HCT116 (cell line): ENCODE measurements around the gene TUBD1. TPM values are rescaled to one million over a fixed set of nuclear protein-coding genes. Genes with fewer than 3 reads are reported as not detected.

Source experiments
- ATAC-seq: fragments of 200-7000 bp; cut with Tn5 transposase; 2 replicates; pipeline ENCODE4 v1.9.1; 2020; ENCODE audit warnings: mild to moderate bottlenecking, moderate library complexity
- BruUV-seq: library from RNA; stranded (reverse); fragments of 400-500 nt; replicated peaks from 2 replicates; lab custom pipeline; 2021; lab: Mats Ljungman, UMichigan
- CTCF ChIA-PET: fragments of 300-600 bp; sonication (Branson Sonifier 250); formaldehyde crosslinking; loops from one replicate; lab custom pipeline; 2021; ENCODE audit warnings: antibody characterized with exemption; lab: Charles Lee
- POLR2A ChIA-PET: fragments of 300-600, 350-600 bp; sonication (Branson Sonifier 250); formaldehyde crosslinking; loops from one replicate; lab custom pipeline; 2021; ENCODE audit warnings: antibody characterized with exemption; lab: Charles Lee
- RAD21 ChIA-PET, 2 experiments: fragments of 300-600 bp; sonication (Branson Sonifier 250); formaldehyde crosslinking; loops; one replicate each; lab custom pipeline; 2023; ENCODE audit warnings: low total read pairs in 2 of 2; ENCODE audit not compliant: uncharacterized antibody in 2 of 2, unreplicated experiment in 2 of 2, low non-redundant PET in 1 of 2; lab: Charles Lee
- DNase-seq: peaks from one replicate; pipeline ENCODE4 v3.0.0-alpha.2; 2010; ENCODE audit warnings: low read depth, low spot score
- H2AFZ ChIP-seq: fragments of 200-600 bp; shearing (Covaris generic), sonication (generic); 2 replicates; pipeline ENCODE4 v1.6.1; 2017; ENCODE audit warnings: low read depth, mixed run types, mixed read lengths, antibody characterized with exemption, low read length; ENCODE audit not compliant: poor library complexity, severe bottlenecking
- H3K27ac ChIP-seq: 2 replicates; pipeline ENCODE4 v1.5.1; 2012; ENCODE audit warnings: low read depth, low read length
- H3K27me3 ChIP-seq: fragments of 200-600 bp; sonication (generic); 2 replicates; pipeline ENCODE4 v1.6.1; 2016; ENCODE audit warnings: mixed run types, low read length, mixed read lengths; ENCODE audit not compliant: insufficient read depth
- H3K36me3 ChIP-seq, 2 experiments: fragments of 200-500 bp in 1 of 2; fragments of 200-600 bp in 1 of 2; sonication (Bioruptor generic) in 1 of 2; sonication (generic) in 1 of 2; 2 replicates each; pipeline versions ENCODE4 v1.5.1 to v1.6.1; 2014 to 2016; ENCODE audit warnings: low read length in 2 of 2, inconsistent platforms in 1 of 2, mixed read lengths in 1 of 2, mixed run types in 1 of 2; ENCODE audit not compliant: insufficient read depth in 2 of 2, control insufficient read depth in 1 of 2
- H3K4me1 ChIP-seq, 2 experiments: fragments of 200-600 bp in 1 of 2; sonication (generic) in 1 of 2; 2 replicates each; pipeline versions ENCODE4 v1.5.1 to v1.6.1; 2012 to 2017; ENCODE audit warnings: low read length in 2 of 2, inconsistent platforms in 1 of 2, mild to moderate bottlenecking in 1 of 2, mixed read lengths in 1 of 2, mixed run types in 1 of 2, moderate library complexity in 1 of 2; ENCODE audit not compliant: insufficient read depth in 2 of 2, control insufficient read depth in 1 of 2
- H3K4me2 ChIP-seq: fragments of 200-600 bp; sonication (generic); 2 replicates; pipeline ENCODE4 v1.6.1; 2017; ENCODE audit warnings: mixed run types, low read length, mixed read lengths
- H3K4me3 ChIP-seq, 2 experiments: fragments of 200-600 bp in 1 of 2; sonication (generic) in 1 of 2; replicated peaks in 1 of 2; 2 replicates each; pipeline ENCODE4 v1.5.1; 2011 to 2016; ENCODE audit warnings: low read length in 2 of 2, control low read depth in 1 of 2, low read depth in 1 of 2, mild to moderate bottlenecking in 1 of 2, mixed read lengths in 1 of 2, mixed run types in 1 of 2
- H3K79me2 ChIP-seq: fragments of 200-600 bp; sonication (generic); 2 replicates; pipeline ENCODE4 v1.6.1; 2017; ENCODE audit warnings: mild to moderate bottlenecking, mixed run types, low read length, moderate library complexity, mixed read lengths; ENCODE audit not compliant: insufficient read depth
- H3K9ac ChIP-seq: fragments of 200-600 bp; sonication (generic); 2 replicates; pipeline ENCODE4 v1.6.1; 2016; ENCODE audit warnings: low read length, mixed read lengths
- H3K9me2 ChIP-seq: fragments of 200-600 bp; sonication (generic), shearing (Covaris generic); 2 replicates; pipeline ENCODE4 v1.6.1; 2017; ENCODE audit warnings: mixed run types, mild to moderate bottlenecking, moderate library complexity; ENCODE audit not compliant: insufficient read depth
- H3K9me3 ChIP-seq, 2 experiments: fragments of 200-500 bp in 1 of 2; fragments of 200-600 bp in 1 of 2; sonication (Bioruptor generic) in 1 of 2; sonication (generic) in 1 of 2; 2 replicates each; pipeline ENCODE4 v1.6.1; 2014 to 2017; ENCODE audit warnings: low read length in 2 of 2, mixed read lengths in 2 of 2, inconsistent platforms in 1 of 2, low read depth in 1 of 2, mild to moderate bottlenecking in 1 of 2, mixed run types in 1 of 2, moderate library complexity in 1 of 2; ENCODE audit not compliant: control insufficient read depth in 1 of 2, insufficient read depth in 1 of 2
- H4K20me1 ChIP-seq: fragments of 200-600 bp; sonication (generic), shearing (Covaris generic); 2 replicates; pipeline ENCODE4 v1.6.1; 2017; ENCODE audit warnings: mixed run types, mild to moderate bottlenecking, moderate library complexity; ENCODE audit not compliant: insufficient read depth
- CBX3 ChIP-seq: IDR thresholded peaks from 2 replicates; pipeline ENCODE4 v1.6.1; 2012; ENCODE audit warnings: low read depth
- ELF1 ChIP-seq: IDR thresholded peaks from 2 replicates; pipeline ENCODE4 v1.6.1; 2012; ENCODE audit warnings: low read depth, borderline replicate concordance
- FOSL1 ChIP-seq: IDR thresholded peaks from 2 replicates; pipeline ENCODE4 v1.6.1; 2012; ENCODE audit warnings: low read depth
- POLR2A ChIP-seq: IDR thresholded peaks from 2 replicates; pipeline ENCODE4 v1.7.0; 2011; ENCODE audit warnings: borderline replicate concordance; ENCODE audit not compliant: insufficient read depth, insufficient read length; ENCODE audit errors: extremely low read depth
- SIN3A ChIP-seq: IDR thresholded peaks from 2 replicates; pipeline ENCODE4 v1.6.1; 2012; ENCODE audit warnings: low read depth
- SRF ChIP-seq: IDR thresholded peaks from 2 replicates; pipeline ENCODE4 v1.6.1; 2012; ENCODE audit warnings: low read depth
- TCF7L2 ChIP-seq: IDR thresholded peaks from 2 replicates; pipeline ENCODE4 v1.7.0; 2011; ENCODE audit warnings: borderline replicate concordance, inconsistent platforms; ENCODE audit not compliant: insufficient read depth, insufficient read length; ENCODE audit errors: extremely low read depth
- ZFX ChIP-seq: fragments of 450-650 bp; IDR thresholded peaks from 2 replicates; pipeline ENCODE4 v1.6.1; 2017
- ZNF274 ChIP-seq: fragments of 200-500 bp; sonication (Bioruptor generic); IDR thresholded peaks from 2 replicates; pipeline ENCODE4 v1.6.1; 2014; ENCODE audit warnings: mild to moderate bottlenecking, low read depth, low read length, inconsistent platforms
- intact Hi-C: fragments of 100-400 bp; cut with micrococcal nuclease; formaldehyde crosslinking; loops from 2 replicates; pipeline ENCODE4 v1.10.0; 2022
- total RNA-seq: library from RNA; stranded (reverse); gene quantifications from one replicate; pipeline ENCODE4 v1.2.1, GENCODE V29; 2021; ENCODE audit not compliant: unreplicated experiment
- TF ChIP-seq, protein P1 (sequence below): IDR thresholded peaks from 2 replicates; pipeline ENCODE4 v1.6.1; 2011; ENCODE audit warnings: mild to moderate bottlenecking, low read length, moderate library complexity; ENCODE audit not compliant: insufficient replicate concordance; ENCODE audit errors: extremely low read depth
- TF ChIP-seq, protein P2 (sequence below): IDR thresholded peaks from 2 replicates; pipeline ENCODE4 v1.6.1; 2012
- TF ChIP-seq, protein P3 (sequence below): IDR thresholded peaks from 2 replicates; pipeline ENCODE4 v1.6.1; 2012; ENCODE audit warnings: low read depth

The TUBD1 gene
- total RNA-seq, 1 experiment from 2014 or later = 13.0 TPM

DNA sequence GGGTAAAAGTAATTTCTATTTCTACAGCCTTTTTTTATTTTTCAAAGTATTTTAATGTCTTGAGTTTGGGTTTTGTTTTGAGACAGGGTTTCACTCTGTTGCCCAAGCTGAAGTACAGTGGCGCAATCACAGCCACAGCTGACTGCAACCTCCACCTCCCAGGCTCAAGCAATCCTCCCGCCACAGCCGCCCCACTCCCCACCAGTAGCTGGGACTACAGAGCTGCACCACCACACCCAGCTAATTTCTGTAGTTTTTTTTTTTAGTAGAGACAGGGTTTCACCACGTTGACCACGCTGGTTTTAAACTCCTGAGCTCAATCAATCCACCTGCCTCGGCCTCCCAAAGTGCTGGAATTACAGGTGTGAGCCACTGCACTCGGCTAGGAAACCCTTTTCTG is 44.0 kb downstream of the TUBD1 start:
- Histone ChIP-seq H3K79me2 (no peaks in the 10 kb centered on the region), H3K27ac (peak overlapping the region; percentile 97), H3K9me2 (no peaks in the 10 kb centered on the region), H3K4me2 (no peak overlapping the region), H3K4me1 (peaks cover 87 to 97% of the 10 kb centered on the region in 2 experiments), H3K27me3 (no peaks in the 10 kb centered on the region), H3K36me3 (no peaks in the 10 kb centered on the region), H3K9me3 (no peaks in the 10 kb centered on the region), H3K4me3 (no peak overlapping the region), H3K9ac (0 out of 2 replicates have a peak overlapping the region, but pooled peaks have one; percentile 4), H2AFZ (no peak overlapping the region), H4K20me1 (no peaks in the 10 kb centered on the region)
- ChIA-PET CTCF (interaction anchor here (2.0 to 2.8 kb wide), 2 partner anchors 10 to 95 kb away, joined by 4 to 19 read pairs; no protein-coding TSS in a partner anchor), RAD21 (no interaction called here), POLR2A (interaction anchor here (15.0 to 15.2 kb wide), 2 partner anchors 66 to 98 kb away, joined by 411 to 443 read pairs; no protein-coding TSS in a partner anchor)
- intact Hi-C loops = no loop called here
- no peak for TF ChIP-seq ZFX
- TF ChIP-seq SIN3A = no peak
- no peak for TF ChIP-seq POLR2A
- TF ChIP-seq CBX3 = no peak
- TF ChIP-seq ELF1 = no peak
- no peak for TF ChIP-seq ZNF274
- TF ChIP-seq, protein P1, sequence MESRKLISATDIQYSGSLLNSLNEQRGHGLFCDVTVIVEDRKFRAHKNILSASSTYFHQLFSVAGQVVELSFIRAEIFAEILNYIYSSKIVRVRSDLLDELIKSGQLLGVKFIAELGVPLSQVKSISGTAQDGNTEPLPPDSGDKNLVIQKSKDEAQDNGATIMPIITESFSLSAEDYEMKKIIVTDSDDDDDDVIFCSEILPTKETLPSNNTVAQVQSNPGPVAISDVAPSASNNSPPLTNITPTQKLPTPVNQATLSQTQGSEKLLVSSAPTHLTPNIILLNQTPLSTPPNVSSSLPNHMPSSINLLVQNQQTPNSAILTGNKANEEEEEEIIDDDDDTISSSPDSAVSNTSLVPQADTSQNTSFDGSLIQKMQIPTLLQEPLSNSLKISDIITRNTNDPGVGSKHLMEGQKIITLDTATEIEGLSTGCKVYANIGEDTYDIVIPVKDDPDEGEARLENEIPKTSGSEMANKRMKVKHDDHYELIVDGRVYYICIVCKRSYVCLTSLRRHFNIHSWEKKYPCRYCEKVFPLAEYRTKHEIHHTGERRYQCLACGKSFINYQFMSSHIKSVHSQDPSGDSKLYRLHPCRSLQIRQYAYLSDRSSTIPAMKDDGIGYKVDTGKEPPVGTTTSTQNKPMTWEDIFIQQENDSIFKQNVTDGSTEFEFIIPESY = no peak
- TF ChIP-seq TCF7L2 = no peak
- TF ChIP-seq FOSL1 = no peak
- TF ChIP-seq, protein P2, sequence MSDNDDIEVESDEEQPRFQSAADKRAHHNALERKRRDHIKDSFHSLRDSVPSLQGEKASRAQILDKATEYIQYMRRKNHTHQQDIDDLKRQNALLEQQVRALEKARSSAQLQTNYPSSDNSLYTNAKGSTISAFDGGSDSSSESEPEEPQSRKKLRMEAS = no peak
- no peak for TF ChIP-seq SRF
- TF ChIP-seq, protein P3, sequence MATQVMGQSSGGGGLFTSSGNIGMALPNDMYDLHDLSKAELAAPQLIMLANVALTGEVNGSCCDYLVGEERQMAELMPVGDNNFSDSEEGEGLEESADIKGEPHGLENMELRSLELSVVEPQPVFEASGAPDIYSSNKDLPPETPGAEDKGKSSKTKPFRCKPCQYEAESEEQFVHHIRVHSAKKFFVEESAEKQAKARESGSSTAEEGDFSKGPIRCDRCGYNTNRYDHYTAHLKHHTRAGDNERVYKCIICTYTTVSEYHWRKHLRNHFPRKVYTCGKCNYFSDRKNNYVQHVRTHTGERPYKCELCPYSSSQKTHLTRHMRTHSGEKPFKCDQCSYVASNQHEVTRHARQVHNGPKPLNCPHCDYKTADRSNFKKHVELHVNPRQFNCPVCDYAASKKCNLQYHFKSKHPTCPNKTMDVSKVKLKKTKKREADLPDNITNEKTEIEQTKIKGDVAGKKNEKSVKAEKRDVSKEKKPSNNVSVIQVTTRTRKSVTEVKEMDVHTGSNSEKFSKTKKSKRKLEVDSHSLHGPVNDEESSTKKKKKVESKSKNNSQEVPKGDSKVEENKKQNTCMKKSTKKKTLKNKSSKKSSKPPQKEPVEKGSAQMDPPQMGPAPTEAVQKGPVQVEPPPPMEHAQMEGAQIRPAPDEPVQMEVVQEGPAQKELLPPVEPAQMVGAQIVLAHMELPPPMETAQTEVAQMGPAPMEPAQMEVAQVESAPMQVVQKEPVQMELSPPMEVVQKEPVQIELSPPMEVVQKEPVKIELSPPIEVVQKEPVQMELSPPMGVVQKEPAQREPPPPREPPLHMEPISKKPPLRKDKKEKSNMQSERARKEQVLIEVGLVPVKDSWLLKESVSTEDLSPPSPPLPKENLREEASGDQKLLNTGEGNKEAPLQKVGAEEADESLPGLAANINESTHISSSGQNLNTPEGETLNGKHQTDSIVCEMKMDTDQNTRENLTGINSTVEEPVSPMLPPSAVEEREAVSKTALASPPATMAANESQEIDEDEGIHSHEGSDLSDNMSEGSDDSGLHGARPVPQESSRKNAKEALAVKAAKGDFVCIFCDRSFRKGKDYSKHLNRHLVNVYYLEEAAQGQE = no peak
- BruUV-seq = no TSS peak
- ATAC-seq (no peak), DNase-seq (no peak)
